EL (cell line): Measurements from ENCODE around the gene HMSD.

Experiments used
- DNase-seq: peaks from one replicate; pipeline ENCODE4 v3.0.0-alpha.2; 2016

The HMSD gene

GRCh38 chr18:63960891-63961290, 11.8 kb downstream of the HMSD start:
- DNase-seq, result no peak

- DNase-seq, result peak; percentile 30
Measured at GRCh38 chr18:63961435-63961980, 12.4 kb downstream of the HMSD start.

- no peak for DNase-seq
Measured at GRCh38 chr18:63962137-63962536, 13.0 kb downstream of the HMSD start.

GRCh38 chr18:63963615-63964256, 14.6 kb downstream of the HMSD start:
- DNase-seq, result peak; percentile 66

- no peak for DNase-seq
Measured at GRCh38 chr18:63964908-63965307, 15.8 kb downstream of the HMSD start.

GRCh38 chr18:63965716-63966330, 16.7 kb downstream of the HMSD start:
- DNase-seq, result no peak

GRCh38 chr18:63969942-63970808, 21.1 kb downstream of the HMSD start, which contains the start of gene SERPINB8:
SERPINB8 (plus strand) TSS chr18:63970081; CDS start chr18:63978309, 8,228 bp downstream.
- peak; percentile 97 for DNase-seq

GRCh38 chr18:63970809-63971205, 21.7 kb downstream of the HMSD start:
- peak; percentile 77 for DNase-seq

- DNase-seq, result peak; percentile 21
Measured at GRCh38 chr18:63971320-63972001, 22.4 kb downstream of the HMSD start.

GRCh38 chr18:63972002-63972376, 22.9 kb downstream of the HMSD start:
- no peak for DNase-seq

GRCh38 chr18:63974991-63975390, 25.9 kb downstream of the HMSD start:
- DNase-seq, result peak; percentile 52

GRCh38 chr18:63975628-63976027, 26.5 kb downstream of the HMSD start:
- no peak for DNase-seq

- no peak for DNase-seq
Measured at GRCh38 chr18:63977040-63977439, 27.9 kb downstream of the HMSD start.

- peak; percentile 77 for DNase-seq
Measured at GRCh38 chr18:63979409-63979920, 30.4 kb downstream of the HMSD start.

- no peak for DNase-seq
Measured at GRCh38 chr18:63980027-63980426, 30.9 kb downstream of the HMSD start.

GRCh38 chr18:63980896-63981460, 31.9 kb downstream of the HMSD start:
- DNase-seq, result no peak

- DNase-seq, result no peak
Measured at GRCh38 chr18:63981719-63982118, 32.6 kb downstream of the HMSD start.

GRCh38 chr18:63982361-63982760, 33.3 kb downstream of the HMSD start:
- DNase-seq, result no peak

- DNase-seq, result no peak
Measured at GRCh38 chr18:63986885-63987284, 37.8 kb downstream of the HMSD start.

GRCh38 chr18:63987743-63988142, 38.6 kb downstream of the HMSD start:
- no peak for DNase-seq

GRCh38 chr18:63992751-63993150, 43.6 kb downstream of the HMSD start:
- no peak for DNase-seq

- peak; percentile 67 for DNase-seq
Measured at GRCh38 chr18:63994783-63995399, 45.8 kb downstream of the HMSD start.
